ELF-1 (cell line): ENCODE data around the gene FRMD4A.
A peak's percentile ranks its signal among the peaks of the same experiment; 100 is the strongest.
"Not testable (repeated sequence)": the region's sequence is repeated elsewhere in the genome, so short reads cannot be mapped to it uniquely, and the experiment has no call there.

Experiments
- DNase-seq: peaks from one replicate; pipeline ENCODE4 v3.0.0-alpha.2; 2016; ENCODE audit warnings: low read depth, low spot score

Gene FRMD4A

GRCh38 chr10:13950543-13950939 is 380.2 kb downstream of the FRMD4A start:
- no peak for DNase-seq

GRCh38 chr10:13949844-13950542 is 380.7 kb downstream of the FRMD4A start:
- no peak for DNase-seq

GRCh38 chr10:13946209-13946460 is 384.6 kb downstream of the FRMD4A start:
- DNase-seq, result no peak

- DNase-seq, result peak; percentile 82
Observed at GRCh38 chr10:13945390-13946208, 385.1 kb downstream of the FRMD4A start.

GRCh38 chr10:13944823-13945222 is 385.9 kb downstream of the FRMD4A start:
- DNase-seq, result no peak

GRCh38 chr10:13943735-13944398 is 386.9 kb downstream of the FRMD4A start:
- DNase-seq, result no peak

- no peak for DNase-seq
Observed at GRCh38 chr10:13942035-13942434, 388.7 kb downstream of the FRMD4A start.

- no peak for DNase-seq
Observed at GRCh38 chr10:13939391-13939790, 391.3 kb downstream of the FRMD4A start.

- DNase-seq, result no peak
Observed at GRCh38 chr10:13938950-13939349, 391.8 kb downstream of the FRMD4A start.

- DNase-seq, result no peak
Observed at GRCh38 chr10:13936826-13937225, 393.9 kb downstream of the FRMD4A start.

GRCh38 chr10:13930120-13930519 is 400.6 kb downstream of the FRMD4A start:
- peak; percentile 55 for DNase-seq

- no peak for DNase-seq
Observed at GRCh38 chr10:13928451-13928850, 402.3 kb downstream of the FRMD4A start.

- DNase-seq, result no peak
Observed at GRCh38 chr10:13925971-13926780, 404.5 kb downstream of the FRMD4A start.

- DNase-seq, result no peak
Observed at GRCh38 chr10:13924040-13924725, 406.5 kb downstream of the FRMD4A start.

- no peak for DNase-seq
Observed at GRCh38 chr10:13922586-13922985, 408.1 kb downstream of the FRMD4A start.

GRCh38 chr10:13921941-13922340 is 408.8 kb downstream of the FRMD4A start:
- DNase-seq, result no peak

GRCh38 chr10:13921131-13921530 is 409.6 kb downstream of the FRMD4A start:
- not testable (repeated sequence) for DNase-seq

GRCh38 chr10:13920465-13920864 is 410.3 kb downstream of the FRMD4A start:
- no peak for DNase-seq

- DNase-seq, result no peak
Observed at GRCh38 chr10:13920031-13920430, 410.7 kb downstream of the FRMD4A start.

- DNase-seq, result no peak
Observed at GRCh38 chr10:13917791-13918190, 412.9 kb downstream of the FRMD4A start.

- no peak for DNase-seq
Observed at GRCh38 chr10:13916384-13916947, 414.3 kb downstream of the FRMD4A start.
